CD8-positive, alpha-beta memory T cell (primary cell): ENCODE data around the gene NUCKS1. TPM values are rescaled to one million over a fixed set of nuclear protein-coding genes. Genes with fewer than 3 reads are reported as not detected.
A peak's percentile ranks its signal among the peaks of the same experiment; 100 is the strongest.

Experiments used
- CTCF ChIA-PET: fragments of 350-600 bp; sonication (Branson Sonifier 250); formaldehyde crosslinking; loops from one replicate; lab custom pipeline; 2021; ENCODE audit warnings: antibody characterized with exemption; lab: Charles Lee
- POLR2A ChIA-PET: fragments of 350-600 bp; sonication (Branson Sonifier 250); formaldehyde crosslinking; loops from one replicate; lab custom pipeline; 2021; ENCODE audit warnings: antibody characterized with exemption; lab: Charles Lee
- DNase-seq, 5 donors: peaks; one replicate each; pipeline versions ENCODE4 v3.0.0 to v3.0.0-alpha.2; 2020 to 2022; ENCODE audit warnings: mixed read lengths in 1 of 5
- H3K27ac ChIP-seq: one replicate; pipeline ENCODE4 v1.7.0; 2013; ENCODE audit warnings: low read depth, mild to moderate bottlenecking, low read length, moderate library complexity
- H3K27me3 ChIP-seq: 2 replicates; pipeline ENCODE4 v1.7.0; 2013; ENCODE audit warnings: low read length, mild to moderate bottlenecking; ENCODE audit not compliant: insufficient read depth, poor library complexity, severe bottlenecking
- H3K36me3 ChIP-seq: 2 replicates; pipeline ENCODE4 v1.7.0; 2013; ENCODE audit warnings: mild to moderate bottlenecking, low read length, moderate library complexity; ENCODE audit not compliant: insufficient read depth
- H3K4me1 ChIP-seq: 2 replicates; pipeline ENCODE4 v1.7.0; 2013; ENCODE audit warnings: mild to moderate bottlenecking, low read length, moderate library complexity; ENCODE audit not compliant: insufficient read depth
- H3K4me3 ChIP-seq: 2 replicates; pipeline ENCODE4 v1.7.0; 2013; ENCODE audit warnings: mild to moderate bottlenecking, low read length
- H3K9me3 ChIP-seq: 2 replicates; pipeline ENCODE4 v1.7.0; 2013; ENCODE audit warnings: mild to moderate bottlenecking, low read length
- H3K27ac Mint-ChIP-seq, 8 donors: one replicate each; pipeline ENCODE4 v1.8.0; 2020 to 2021; ENCODE audit warnings: mixed read lengths in 8 of 8, mild to moderate bottlenecking in 6 of 8, inconsistent platforms in 3 of 8, moderate library complexity in 3 of 8
- H3K27me3 Mint-ChIP-seq, 2 donors: one replicate each; pipeline ENCODE4 v1.8.0; 2020 to 2021; ENCODE audit warnings: mixed read lengths in 2 of 2, mild to moderate bottlenecking in 1 of 2, moderate library complexity in 1 of 2
- H3K36me3 Mint-ChIP-seq, 3 donors: one replicate each; pipeline ENCODE4 v1.8.0; 2020 to 2021; ENCODE audit warnings: mixed read lengths in 3 of 3, inconsistent platforms in 1 of 3, mild to moderate bottlenecking in 1 of 3
- H3K4me1 Mint-ChIP-seq, 3 donors: one replicate each; pipeline ENCODE4 v1.8.0; 2020 to 2021; ENCODE audit warnings: mixed read lengths in 3 of 3, inconsistent platforms in 1 of 3, mild to moderate bottlenecking in 1 of 3
- H3K4me3 Mint-ChIP-seq, 7 donors: one replicate each; pipeline ENCODE4 v1.8.0; 2020 to 2021; ENCODE audit warnings: mixed read lengths in 7 of 7, mild to moderate bottlenecking in 6 of 7, moderate library complexity in 4 of 7, inconsistent platforms in 2 of 7
- H3K9me3 Mint-ChIP-seq, 5 donors: one replicate each; pipeline ENCODE4 v1.8.0; 2020 to 2022; ENCODE audit warnings: mixed read lengths in 5 of 5, mild to moderate bottlenecking in 3 of 5, moderate library complexity in 2 of 5, inconsistent platforms in 1 of 5
- polyA plus RNA-seq: library from polyadenylated mRNA; unstranded; fragments of 300-500 nt; fragmentation: Illumina TruSeq; gene quantifications from one replicate; pipeline ENCODE4 v1.2.3, GENCODE V29; 2021
- total RNA-seq, 2 experiments: library from RNA; stranded (reverse); gene quantifications; one replicate each; pipeline ENCODE4 v1.2.3, GENCODE V29; 2021

Gene NUCKS1
- total and polyA plus RNA-seq, 3 experiments from 2014 or later: 18.9 to 202 (median 162) TPM

- H3K36me3 ChIP-seq: no peaks in the 10 kb centered on the region
- CTCF ChIA-PET: interaction anchor here (1.2 to 4.4 kb wide), 3 partner anchors 20 to 299 kb away, joined by 3 to 30 read pairs (median 4); no protein-coding TSS in a partner anchor
- Mint-ChIP-seq H3K27me3 (peaks cover 10 to 29% of the 10 kb centered on the region in 2 donors), H3K9me3 (no peaks in the 10 kb centered on the region), H3K36me3 (no peaks in the 10 kb centered on the region), H3K27ac (peak overlapping the region in 1 of 8 donors; percentile 43), H3K4me1 (peaks cover 11 to 17% (median 15%) of the 10 kb centered on the region in 3 donors), H3K4me3 (peak overlapping the region in 4 of 7 donors; percentile 74 to 87 (median 80))
- no peaks in the 10 kb centered on the region for H3K9me3 ChIP-seq
- no peak for DNase-seq
- peak overlapping the region; percentile 72 for H3K27ac ChIP-seq
- no peaks in the 10 kb centered on the region for H3K27me3 ChIP-seq
- POLR2A ChIA-PET: interaction anchor here (0.5 kb wide), 1 partner anchor 35 kb away, joined by 3 read pairs; no protein-coding TSS in a partner anchor
- no peak overlapping the region for H3K4me3 ChIP-seq
- peaks cover 9% of the 10 kb centered on the region for H3K4me1 ChIP-seq
These were observed 71.5 kb downstream of the NUCKS1 start for GRCh38 chr1:205678286-205679111.

- Mint-ChIP-seq H3K36me3 (no peaks in the 10 kb centered on the region), H3K27ac (no peak overlapping the region), H3K27me3 (peaks cover 12 to 42% of the 10 kb centered on the region in 2 donors), H3K9me3 (no peaks in the 10 kb centered on the region), H3K4me1 (peaks cover 11 to 19% (median 16%) of the 10 kb centered on the region in 3 donors), H3K4me3 (peak overlapping the region in 1 of 7 donors; percentile 65)
- Histone ChIP-seq H3K4me1 (peaks cover 9% of the 10 kb centered on the region), H3K27ac (no peak overlapping the region), H3K4me3 (no peak overlapping the region), H3K27me3 (no peaks in the 10 kb centered on the region), H3K36me3 (no peaks in the 10 kb centered on the region), H3K9me3 (no peaks in the 10 kb centered on the region)
- no peak for DNase-seq
- POLR2A ChIA-PET: no interaction called here
- CTCF ChIA-PET: interaction anchor here (1.0 to 4.4 kb wide), 4 partner anchors 11 to 300 kb away, joined by 3 to 30 read pairs (median 4); no protein-coding TSS in a partner anchor
These were observed 72.8 kb downstream of the NUCKS1 start for GRCh38 chr1:205677167-205677566.

- Histone ChIP-seq H3K27me3 (no peaks in the 10 kb centered on the region), H3K4me1 (peaks cover 9% of the 10 kb centered on the region), H3K9me3 (no peaks in the 10 kb centered on the region), H3K27ac (no peak overlapping the region), H3K36me3 (no peaks in the 10 kb centered on the region), H3K4me3 (no peak overlapping the region)
- Mint-ChIP-seq H3K4me1 (peaks cover 11 to 25% (median 22%) of the 10 kb centered on the region in 3 donors), H3K36me3 (no peaks in the 10 kb centered on the region), H3K9me3 (no peaks in the 10 kb centered on the region), H3K27ac (no peak overlapping the region), H3K27me3 (peaks cover 12 to 48% of the 10 kb centered on the region in 2 donors), H3K4me3 (no peak overlapping the region)
- DNase-seq: no peak
- CTCF ChIA-PET: interaction anchor here (1.4 kb wide), 1 partner anchor 84 kb away, joined by 3 read pairs; no protein-coding TSS in a partner anchor
- POLR2A ChIA-PET: no interaction called here
These were observed 73.4 kb downstream of the NUCKS1 start for GRCh38 chr1:205676597-205676996.

GRCh38 chr1:205676002-205676401 is 74.0 kb downstream of the NUCKS1 start:
- H3K4me1 Mint-ChIP-seq: peaks cover 10 to 25% (median 21%) of the 10 kb centered on the region in 3 donors
- POLR2A ChIA-PET: no interaction called here
- no peak overlapping the region for H3K4me3 ChIP-seq
- DNase-seq: no peak
- no peaks in the 10 kb centered on the region for H3K9me3 Mint-ChIP-seq
- no peaks in the 10 kb centered on the region for H3K9me3 ChIP-seq
- CTCF ChIA-PET: interaction anchor here (1.0 kb wide), 1 partner anchor 18 kb away, joined by 3 read pairs; no protein-coding TSS in a partner anchor
- peaks cover 12 to 46% of the 10 kb centered on the region in 2 donors for H3K27me3 Mint-ChIP-seq
- no peaks in the 10 kb centered on the region for H3K27me3 ChIP-seq
- H3K4me1 ChIP-seq: peaks cover 9% of the 10 kb centered on the region
- H3K27ac ChIP-seq: no peak overlapping the region
- H3K36me3 ChIP-seq: no peaks in the 10 kb centered on the region
- no peak overlapping the region for H3K4me3 Mint-ChIP-seq
- no peaks in the 10 kb centered on the region for H3K36me3 Mint-ChIP-seq
- no peak overlapping the region for H3K27ac Mint-ChIP-seq

- H3K9me3 ChIP-seq: no peaks in the 10 kb centered on the region
- H3K9me3 Mint-ChIP-seq: no peaks in the 10 kb centered on the region
- H3K4me3 Mint-ChIP-seq: no peak overlapping the region
- H3K27me3 ChIP-seq: no peaks in the 10 kb centered on the region
- H3K27ac Mint-ChIP-seq: no peak overlapping the region
- peaks cover 12 to 43% of the 10 kb centered on the region in 2 donors for H3K27me3 Mint-ChIP-seq
- peaks cover 9% of the 10 kb centered on the region for H3K4me1 ChIP-seq
- no peak overlapping the region for H3K27ac ChIP-seq
- POLR2A ChIA-PET: no interaction called here
- CTCF ChIA-PET: interaction anchor here (1.0 kb wide), 1 partner anchor 17 kb away, joined by 3 read pairs; no protein-coding TSS in a partner anchor
- no peaks in the 10 kb centered on the region for H3K36me3 ChIP-seq
- no peaks in the 10 kb centered on the region for H3K36me3 Mint-ChIP-seq
- H3K4me1 Mint-ChIP-seq: peaks cover 5 to 20% (median 16%) of the 10 kb centered on the region in 3 donors
- H3K4me3 ChIP-seq: no peak overlapping the region
- no peak for DNase-seq
These were observed 74.7 kb downstream of the NUCKS1 start for GRCh38 chr1:205675247-205675646.

GRCh38 chr1:205672970-205673369 is 77.0 kb downstream of the NUCKS1 start:
- no peaks in the 10 kb centered on the region for H3K36me3 ChIP-seq
- ChIA-PET POLR2A (no interaction called here), CTCF (interaction anchor here (0.9 to 2.0 kb wide), 2 partner anchors 14 to 37 kb away, joined by 3 to 10 read pairs; no protein-coding TSS in a partner anchor)
- no peak for DNase-seq
- Mint-ChIP-seq H3K4me1 (peaks cover 1 to 10% (median 7%) of the 10 kb centered on the region in 3 donors), H3K36me3 (no peaks in the 10 kb centered on the region), H3K27ac (no peak overlapping the region), H3K9me3 (no peaks in the 10 kb centered on the region), H3K27me3 (peaks cover 20 to 62% of the 10 kb centered on the region in 2 donors), H3K4me3 (no peak overlapping the region)
- H3K27ac ChIP-seq: no peak overlapping the region
- H3K4me1 ChIP-seq: no peaks in the 10 kb centered on the region
- H3K9me3 ChIP-seq: no peaks in the 10 kb centered on the region
- no peaks in the 10 kb centered on the region for H3K27me3 ChIP-seq
- no peak overlapping the region for H3K4me3 ChIP-seq

- H3K9me3 ChIP-seq: no peaks in the 10 kb centered on the region
- Mint-ChIP-seq H3K4me3 (peak overlapping the region in 1 of 7 donors; percentile 45), H3K4me1 (peaks cover 1 to 10% (median 7%) of the 10 kb centered on the region in 3 donors), H3K9me3 (no peaks in the 10 kb centered on the region), H3K27me3 (peaks cover 22 to 62% of the 10 kb centered on the region in 2 donors), H3K36me3 (no peaks in the 10 kb centered on the region), H3K27ac (no peak overlapping the region)
- no peaks in the 10 kb centered on the region for H3K36me3 ChIP-seq
- no peak overlapping the region for H3K4me3 ChIP-seq
- ChIA-PET CTCF (interaction anchor here (0.9 to 2.0 kb wide), 2 partner anchors 13 to 38 kb away, joined by 3 to 10 read pairs; no protein-coding TSS in a partner anchor), POLR2A (no interaction called here)
- H3K27me3 ChIP-seq: no peaks in the 10 kb centered on the region
- H3K27ac ChIP-seq: no peak overlapping the region
- DNase-seq: no peak
- no peaks in the 10 kb centered on the region for H3K4me1 ChIP-seq
These were observed 77.5 kb downstream of the NUCKS1 start for GRCh38 chr1:205672395-205672889.
